ENCODE results near the gene VPS39. TPM values are rescaled to one million over a fixed set of nuclear protein-coding genes. Genes with fewer than 3 reads are reported as not detected.

VPS39 gene
- total RNA-seq, 4 donors from 2014 or later: 59.1 to 101 (median 73.1) TPM

GRCh38 chr15:42160136-42160535, 48.0 kb downstream of the VPS39 start:
- DNase-seq: no peak
- H3K4me3 ChIP-seq: no peak overlapping the region
- H3K27me3 ChIP-seq: no peaks in the 10 kb centered on the region
- no peak for TF ChIP-seq POLR2A (IDR thresholded peaks at IDR 0.05)
- H3K9me3 ChIP-seq: no peaks in the 10 kb centered on the region
- H3K36me3 ChIP-seq: no peaks in the 10 kb centered on the region
- no peak overlapping the region for H3K27ac ChIP-seq
- intact Hi-C loops (cut with DNase I; ENCODE audit: low total_unique reads): no loop called here
- no peaks in the 10 kb centered on the region for H3K4me1 ChIP-seq

- H3K36me3 ChIP-seq: no peaks in the 10 kb centered on the region
These were observed 48.6 kb downstream of the VPS39 start for GRCh38 chr15:42159381-42160015.

GRCh38 chr15:42158941-42159340, 49.2 kb downstream of the VPS39 start:
- no peak for DNase-seq
- Histone ChIP-seq H3K27me3 (no peaks in the 10 kb centered on the region), H3K36me3 (no peaks in the 10 kb centered on the region), H3K27ac (no peak overlapping the region), H3K4me1 (no peaks in the 10 kb centered on the region), H3K9me3 (no peaks in the 10 kb centered on the region), H3K4me3 (no peak overlapping the region)
- TF ChIP-seq POLR2A (IDR thresholded peaks at IDR 0.05): no peak
- TF ChIP-seq CTCF (IDR thresholded peaks at IDR 0.05): no peak
- intact Hi-C loops (cut with DNase I; ENCODE audit: low total_unique reads): no loop called here

More at GRCh38 chr15:42159381-42160015, 48.6 kb downstream of the VPS39 start:
- no peak overlapping the region for H3K4me3 ChIP-seq
- H3K4me1 ChIP-seq: no peaks in the 10 kb centered on the region
- no peak overlapping the region for H3K27ac ChIP-seq
- intact Hi-C loops (cut with DNase I; ENCODE audit: low total_unique reads): no loop called here
- no peak for DNase-seq
- no peaks in the 10 kb centered on the region for H3K27me3 ChIP-seq
- no peak for TF ChIP-seq POLR2A (IDR thresholded peaks at IDR 0.05)
- no peaks in the 10 kb centered on the region for H3K9me3 ChIP-seq

- H3K9me3 ChIP-seq: no peaks in the 10 kb centered on the region
- TF ChIP-seq CTCF (IDR thresholded peaks at IDR 0.05): no peak
- no peak for TF ChIP-seq POLR2A (IDR thresholded peaks at IDR 0.05)
- H3K4me3 ChIP-seq: no peak overlapping the region
- no peaks in the 10 kb centered on the region for H3K36me3 ChIP-seq
- DNase-seq: peak in 1 of 2 donors; percentile 29
- no peaks in the 10 kb centered on the region for H3K27me3 ChIP-seq
- H3K4me1 ChIP-seq: no peaks in the 10 kb centered on the region
- intact Hi-C loops (cut with DNase I; ENCODE audit: low total_unique reads): no loop called here
- H3K27ac ChIP-seq: no peak overlapping the region
These were observed 49.9 kb downstream of the VPS39 start for GRCh38 chr15:42157981-42158765.

GRCh38 chr15:42157381-42157780, 50.7 kb downstream of the VPS39 start:
- Histone ChIP-seq H3K4me1 (no peaks in the 10 kb centered on the region), H3K9me3 (no peaks in the 10 kb centered on the region), H3K4me3 (no peak overlapping the region), H3K36me3 (no peaks in the 10 kb centered on the region), H3K27me3 (no peaks in the 10 kb centered on the region), H3K27ac (no peak overlapping the region)
- intact Hi-C loops (cut with DNase I; ENCODE audit: low total_unique reads): no loop called here
- no peak for DNase-seq
- no peak for TF ChIP-seq POLR2A (IDR thresholded peaks at IDR 0.05)
- no peak for TF ChIP-seq CTCF (IDR thresholded peaks at IDR 0.05)

- Histone ChIP-seq H3K4me1 (no peaks in the 10 kb centered on the region), H3K27me3 (no peaks in the 10 kb centered on the region), H3K4me3 (no peak within 1 kb of the TSS), H3K27ac (no peak within 1 kb of the TSS), H3K9me3 (no peaks in the 10 kb centered on the region), H3K36me3 (no peaks in the 10 kb centered on the region)
- intact Hi-C loops (cut with DNase I; ENCODE audit: low total_unique reads): no loop called here
- TF ChIP-seq POLR2A (IDR thresholded peaks at IDR 0.05) (no peak), CTCF (IDR thresholded peaks at IDR 0.05) (no peak)
- DNase-seq: no peak
These were observed 51.7 kb downstream of the VPS39 start, which contains the start of gene PLA2G4F for GRCh38 chr15:42156243-42156922. PLA2G4F (minus strand) TSS chr15:42156636; CDS start chr15:42156549, 87 bp downstream.

Measured in uterus (tissue), 4 donors.